Breast epithelium (tissue), 4 donors: ENCODE measurements around the gene C11orf52. TPM values are rescaled to one million over a fixed set of nuclear protein-coding genes. Genes with fewer than 3 reads are reported as not detected.

ENCODE experiments used
- DNase-seq, 2 donors: peaks; one replicate each; pipeline ENCODE4 v3.0.0-alpha.2; 2019; ENCODE audit warnings: low spot score in 2 of 2
- H3K27ac ChIP-seq, 2 donors: fragments of 200-600 bp; sonication (generic) in 1 of 2; one replicate each; pipeline ENCODE4 v1.5.1; 2016 to 2019; ENCODE audit warnings: mild to moderate bottlenecking in 1 of 2
- H3K27me3 ChIP-seq, 2 donors: fragments of 200-600 bp; sonication (generic) in 1 of 2; one replicate each; pipeline versions ENCODE4 v1.5.1 to v1.6.0; 2017 to 2019; ENCODE audit warnings: control low read depth in 1 of 2, mild to moderate bottlenecking in 1 of 2
- H3K36me3 ChIP-seq: fragments of 200-600 bp; one replicate; pipeline ENCODE4 v1.5.1; 2019
- H3K4me1 ChIP-seq, 2 donors: fragments of 200-600 bp; sonication (generic); one replicate each; pipeline ENCODE4 v1.5.1; 2016 to 2019; ENCODE audit warnings: control low read depth in 1 of 2
- H3K4me3 ChIP-seq, 3 donors: fragments of 200-600 bp; sonication (generic); 1 replicate in 2 of 3; 2 replicates in 1 of 3; pipeline ENCODE4 v1.5.1; 2016 to 2019; ENCODE audit warnings: mild to moderate bottlenecking in 3 of 3, moderate library complexity in 2 of 3
- H3K9me3 ChIP-seq, 2 donors: fragments of 200-600 bp; sonication (generic) in 1 of 2; one replicate each; pipeline ENCODE4 v1.5.1; 2016 to 2019; ENCODE audit warnings: control low read depth in 1 of 2
- CTCF ChIP-seq, 3 donors: fragments of 450-650 bp; IDR thresholded peaks; one replicate each; pipeline ENCODE4 v1.5.1; 2016 to 2017; ENCODE audit warnings: antibody characterized with exemption in 3 of 3, mild to moderate bottlenecking in 3 of 3, moderate library complexity in 3 of 3
- POLR2A ChIP-seq: fragments of 450-650 bp; IDR thresholded peaks from one replicate; pipeline ENCODE4 v1.6.1; 2016; ENCODE audit warnings: antibody characterized with exemption, mild to moderate bottlenecking, moderate library complexity
- POLR2AphosphoS5 ChIP-seq, 3 donors: sonication (generic); formaldehyde crosslinking; IDR thresholded peaks; one replicate each; pipeline ENCODE4 v1.6.1; 2017; ENCODE audit warnings: antibody characterized with exemption in 3 of 3
- intact Hi-C: fragments of 100-400 bp; cut with DNase I; formaldehyde crosslinking; loops from one replicate; pipeline ENCODE4 v1.15.1; 2023; ENCODE audit warnings: low total_unique reads
- total RNA-seq, 3 donors: library from RNA; depleted of rRNA; stranded (reverse); fragments of >200 nt; gene quantifications; one replicate each; pipeline ENCODE4 v1.1.0, GENCODE V29; 2016

The C11orf52 gene
- total RNA-seq, 3 donors from 2014 or later: 7.5 to 40.5 (median 19.0) TPM

- H3K27me3 ChIP-seq: no peaks in the 10 kb centered on the region
- no peak for TF ChIP-seq CTCF (IDR thresholded peaks at IDR 0.05)
- TF ChIP-seq POLR2A: no peak
- no peak for TF ChIP-seq POLR2AphosphoS5 (IDR thresholded peaks at IDR 0.05)
- H3K27ac ChIP-seq: peak overlapping the region; percentile 62 to 70
- H3K36me3 ChIP-seq: no peaks in the 10 kb centered on the region
- no peaks in the 10 kb centered on the region for H3K9me3 ChIP-seq
- DNase-seq: no peak
- H3K4me1 ChIP-seq: no peaks in the 10 kb centered on the region
- intact Hi-C loops: no loop called here
- no peak overlapping the region for H3K4me3 ChIP-seq
These were observed 25.4 kb downstream of the C11orf52 start for GRCh38 chr11:111944139-111944538.

- Histone ChIP-seq H3K4me3 (no peak overlapping the region), H3K9me3 (no peaks in the 10 kb centered on the region), H3K27me3 (no peaks in the 10 kb centered on the region), H3K36me3 (no peaks in the 10 kb centered on the region), H3K4me1 (no peaks in the 10 kb centered on the region), H3K27ac (peak overlapping the region; percentile 62 to 70)
- TF ChIP-seq POLR2AphosphoS5 (IDR thresholded peaks at IDR 0.05) (no peak), POLR2A (no peak), CTCF (IDR thresholded peaks at IDR 0.05) (no peak)
- DNase-seq: no peak
- intact Hi-C loops: no loop called here
These were observed 25.9 kb downstream of the C11orf52 start for GRCh38 chr11:111944651-111945051.

GRCh38 chr11:111945198-111945597, 26.5 kb downstream of the C11orf52 start:
- no peak for DNase-seq
- no peak overlapping the region for H3K4me3 ChIP-seq
- TF ChIP-seq POLR2AphosphoS5 (IDR thresholded peaks at IDR 0.05) (no peak), CTCF (IDR thresholded peaks at IDR 0.05) (no peak)
- intact Hi-C loops: no loop called here
- H3K27me3 ChIP-seq: no peaks in the 10 kb centered on the region
- H3K9me3 ChIP-seq: no peaks in the 10 kb centered on the region
- peak overlapping the region; percentile 56 to 62 for H3K27ac ChIP-seq
- H3K36me3 ChIP-seq: no peaks in the 10 kb centered on the region
- no peaks in the 10 kb centered on the region for H3K4me1 ChIP-seq

- DNase-seq: no peak
- Histone ChIP-seq H3K27me3 (no peaks in the 10 kb centered on the region), H3K4me1 (no peaks in the 10 kb centered on the region), H3K9me3 (no peaks in the 10 kb centered on the region), H3K36me3 (no peaks in the 10 kb centered on the region), H3K27ac (peak overlapping the region in 1 of 2 donors; percentile 55), H3K4me3 (no peak overlapping the region)
- TF ChIP-seq POLR2AphosphoS5 (IDR thresholded peaks at IDR 0.05) (no peak), POLR2A (no peak), CTCF (IDR thresholded peaks at IDR 0.05) (no peak)
- intact Hi-C loops: no loop called here
These were observed 27.8 kb downstream of the C11orf52 start for GRCh38 chr11:111946499-111946898.

DNA sequence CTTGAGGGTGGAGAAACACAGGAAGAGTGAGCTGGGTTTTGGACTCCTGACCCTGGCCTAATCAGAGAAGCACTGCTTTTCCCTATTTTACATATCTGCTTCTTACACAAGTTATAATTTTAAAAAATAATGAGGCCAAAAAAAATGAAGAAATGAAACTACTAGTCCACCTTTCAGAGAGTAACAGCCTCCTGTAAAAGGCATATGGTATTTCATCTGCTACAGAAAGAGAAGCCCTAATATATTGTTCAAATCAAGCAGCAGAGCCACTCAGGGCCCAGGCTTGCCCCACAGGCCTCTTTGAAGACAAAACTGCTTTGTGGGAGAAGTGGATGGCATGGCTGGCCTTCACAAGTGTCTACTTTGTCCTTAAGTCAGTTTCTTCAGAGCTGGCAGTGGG, 28.4 kb downstream of the C11orf52 start:
- Histone ChIP-seq H3K27ac (peak overlapping the region in 1 of 2 donors; percentile 55), H3K9me3 (no peaks in the 10 kb centered on the region), H3K4me1 (no peaks in the 10 kb centered on the region), H3K27me3 (no peaks in the 10 kb centered on the region), H3K4me3 (no peak overlapping the region), H3K36me3 (no peaks in the 10 kb centered on the region)
- no peak for DNase-seq
- TF ChIP-seq POLR2A: no peak
- TF ChIP-seq POLR2AphosphoS5 (IDR thresholded peaks at IDR 0.05): no peak
- no peak for TF ChIP-seq CTCF (IDR thresholded peaks at IDR 0.05)
- intact Hi-C loops: no loop called here
